Measurements from ENCODE around the gene SLAMF1. TPM values are rescaled to one million over a fixed set of nuclear protein-coding genes. Genes with fewer than 3 reads are reported as not detected.
"Not testable (repeated sequence)": the region's sequence is repeated elsewhere in the genome, so short reads cannot be mapped to it uniquely, and the experiment has no call there.

The SLAMF1 gene
- total RNA-seq, 6 experiments from 2014 or later, result not detected

DNA sequence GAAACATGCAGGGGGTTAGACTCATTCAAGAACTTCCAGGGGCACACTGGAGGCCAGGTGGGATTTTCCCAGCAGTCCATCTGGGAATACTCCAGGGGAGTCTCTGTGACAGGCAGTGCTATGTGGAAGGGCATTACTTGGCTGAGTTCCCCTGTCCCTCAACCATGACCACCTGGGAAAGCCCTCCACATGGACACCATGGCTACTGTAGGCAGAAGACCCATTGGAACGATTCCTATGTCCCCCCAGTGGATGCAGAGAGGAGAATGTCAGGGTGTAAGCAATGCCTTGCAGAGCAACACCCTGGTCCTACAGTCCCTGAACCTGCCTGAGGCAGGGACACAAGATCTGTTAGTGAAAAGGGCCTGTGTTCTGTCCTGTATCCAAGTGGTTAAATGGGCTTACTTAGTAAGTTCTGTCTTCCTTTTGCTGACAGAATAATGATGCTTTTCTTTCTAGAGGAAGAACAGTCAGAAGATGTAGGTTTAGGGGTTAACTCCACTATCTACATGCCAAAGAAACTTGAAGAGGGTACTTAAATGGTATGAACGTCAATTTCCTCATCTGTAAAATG is 13.4 kb downstream of the SLAMF1 start:
- TF ChIP-seq, protein P1, sequence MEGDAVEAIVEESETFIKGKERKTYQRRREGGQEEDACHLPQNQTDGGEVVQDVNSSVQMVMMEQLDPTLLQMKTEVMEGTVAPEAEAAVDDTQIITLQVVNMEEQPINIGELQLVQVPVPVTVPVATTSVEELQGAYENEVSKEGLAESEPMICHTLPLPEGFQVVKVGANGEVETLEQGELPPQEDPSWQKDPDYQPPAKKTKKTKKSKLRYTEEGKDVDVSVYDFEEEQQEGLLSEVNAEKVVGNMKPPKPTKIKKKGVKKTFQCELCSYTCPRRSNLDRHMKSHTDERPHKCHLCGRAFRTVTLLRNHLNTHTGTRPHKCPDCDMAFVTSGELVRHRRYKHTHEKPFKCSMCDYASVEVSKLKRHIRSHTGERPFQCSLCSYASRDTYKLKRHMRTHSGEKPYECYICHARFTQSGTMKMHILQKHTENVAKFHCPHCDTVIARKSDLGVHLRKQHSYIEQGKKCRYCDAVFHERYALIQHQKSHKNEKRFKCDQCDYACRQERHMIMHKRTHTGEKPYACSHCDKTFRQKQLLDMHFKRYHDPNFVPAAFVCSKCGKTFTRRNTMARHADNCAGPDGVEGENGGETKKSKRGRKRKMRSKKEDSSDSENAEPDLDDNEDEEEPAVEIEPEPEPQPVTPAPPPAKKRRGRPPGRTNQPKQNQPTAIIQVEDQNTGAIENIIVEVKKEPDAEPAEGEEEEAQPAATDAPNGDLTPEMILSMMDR (IDR thresholded peaks at IDR 0.05), result no peak
- H3K4me1 Mint-ChIP-seq (ENCODE audit: low read depth), result peaks cover 16% of the 10 kb centered on the region
- H3K27ac Mint-ChIP-seq, result no peak overlapping the region
- no peak for DNase-seq
- no peaks in the 10 kb centered on the region for H3K36me3 Mint-ChIP-seq (ENCODE audit: low read depth)
- no peaks in the 10 kb centered on the region for H3K9me3 Mint-ChIP-seq
- H3K27me3 Mint-ChIP-seq (ENCODE audit: insufficient read depth), result no peaks in the 10 kb centered on the region; the same call in none of the 2 replicates
- no peak overlapping the region for H3K4me3 Mint-ChIP-seq

DNA sequence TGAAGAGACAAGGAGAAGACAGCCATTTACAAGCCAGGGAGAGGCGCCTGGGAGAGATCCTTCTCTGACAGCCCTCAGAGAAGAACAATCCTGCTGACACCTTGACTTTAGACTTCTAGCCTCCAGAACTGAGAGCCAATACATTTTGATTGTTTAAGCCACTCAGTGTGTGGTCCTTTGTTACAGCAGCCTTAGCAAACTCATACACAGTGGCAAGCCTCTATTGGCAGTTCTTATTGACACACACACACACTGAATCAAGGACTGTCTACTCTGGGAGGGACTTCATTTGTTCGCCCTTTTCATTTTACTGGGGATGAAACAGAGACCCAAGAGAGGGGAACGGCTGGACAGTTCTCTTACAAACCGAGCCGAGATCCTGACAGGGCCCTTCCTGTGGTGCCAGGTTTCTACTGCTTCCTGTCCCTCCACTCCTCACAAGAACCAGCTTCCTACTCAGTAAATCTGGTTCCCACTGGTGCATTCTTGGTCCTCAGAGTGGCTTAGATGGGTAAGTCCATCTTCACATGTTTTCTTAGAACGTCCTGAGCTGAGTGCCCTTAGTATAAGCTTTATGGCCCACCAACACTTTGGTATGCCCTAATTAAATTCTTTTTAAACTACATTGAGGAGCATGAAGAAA is 14.7 kb downstream of the SLAMF1 start:
- H3K4me1 Mint-ChIP-seq (ENCODE audit: low read depth), result peaks cover 3% of the 10 kb centered on the region; the same call in 1 of the 2 replicates
- H3K36me3 Mint-ChIP-seq (ENCODE audit: low read depth), result no peaks in the 10 kb centered on the region
- no peaks in the 10 kb centered on the region for H3K9me3 Mint-ChIP-seq
- TF ChIP-seq, protein P1 (IDR thresholded peaks at IDR 0.05), result no peak
- no peaks in the 10 kb centered on the region; the same call in none of the 2 replicates for H3K27me3 Mint-ChIP-seq (ENCODE audit: insufficient read depth)
- H3K27ac Mint-ChIP-seq, result no peak overlapping the region
- no peak overlapping the region for H3K4me3 Mint-ChIP-seq
- no peak for DNase-seq

DNA sequence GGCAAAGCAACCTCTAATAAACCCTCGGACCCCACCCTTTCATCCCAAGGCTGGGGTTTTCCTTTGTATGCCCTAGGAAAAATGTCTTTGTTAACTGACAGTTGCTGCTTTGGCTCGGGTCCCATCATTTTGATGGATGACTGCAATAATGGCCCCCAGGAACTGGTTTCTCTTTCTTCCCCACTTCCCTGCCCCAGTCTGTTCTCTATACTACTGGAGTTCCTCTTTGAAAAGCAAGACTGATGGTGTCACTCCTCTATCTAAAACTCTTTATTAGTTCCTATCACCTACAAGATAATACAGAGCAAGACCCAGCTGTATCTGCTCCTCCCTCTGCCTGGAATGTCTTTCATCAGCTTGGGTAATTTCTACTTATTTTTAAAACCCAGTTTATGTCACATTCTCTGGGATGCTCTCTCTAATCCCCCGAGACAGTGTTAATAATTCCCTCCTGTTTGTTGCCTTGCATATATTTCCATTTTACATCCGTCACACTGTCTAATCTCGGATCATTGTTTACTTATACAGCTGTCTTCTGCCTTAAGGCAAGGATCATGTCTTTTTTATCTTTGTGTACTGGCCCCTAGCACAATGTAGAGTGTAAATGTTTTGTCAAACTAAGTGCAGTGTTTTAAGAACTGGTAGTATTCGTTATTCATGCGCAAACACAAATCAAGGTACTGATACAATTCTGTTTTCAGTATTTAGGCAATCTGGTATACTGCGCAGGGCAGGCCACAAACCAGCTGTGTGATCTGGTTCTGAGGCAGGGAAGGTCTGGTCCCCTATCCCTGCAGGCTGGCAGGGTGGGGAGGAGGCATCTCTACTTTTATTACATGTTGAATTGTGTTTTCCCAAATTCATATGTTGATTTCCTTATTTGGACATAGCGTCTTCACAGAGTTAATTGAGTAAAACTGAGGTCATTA is 16.1 kb downstream of the SLAMF1 start:
- H3K4me3 Mint-ChIP-seq, result no peak overlapping the region
- H3K27ac Mint-ChIP-seq, result no peak overlapping the region
- H3K36me3 Mint-ChIP-seq (ENCODE audit: low read depth), result no peaks in the 10 kb centered on the region
- TF ChIP-seq, protein P1 (IDR thresholded peaks at IDR 0.05), result no peak
- H3K27me3 Mint-ChIP-seq (ENCODE audit: insufficient read depth), result no peaks in the 10 kb centered on the region; the same call in none of the 2 replicates
- no peaks in the 10 kb centered on the region for H3K9me3 Mint-ChIP-seq
- DNase-seq, result no peak
- no peaks in the 10 kb centered on the region for H3K4me1 Mint-ChIP-seq (ENCODE audit: low read depth)

DNA sequence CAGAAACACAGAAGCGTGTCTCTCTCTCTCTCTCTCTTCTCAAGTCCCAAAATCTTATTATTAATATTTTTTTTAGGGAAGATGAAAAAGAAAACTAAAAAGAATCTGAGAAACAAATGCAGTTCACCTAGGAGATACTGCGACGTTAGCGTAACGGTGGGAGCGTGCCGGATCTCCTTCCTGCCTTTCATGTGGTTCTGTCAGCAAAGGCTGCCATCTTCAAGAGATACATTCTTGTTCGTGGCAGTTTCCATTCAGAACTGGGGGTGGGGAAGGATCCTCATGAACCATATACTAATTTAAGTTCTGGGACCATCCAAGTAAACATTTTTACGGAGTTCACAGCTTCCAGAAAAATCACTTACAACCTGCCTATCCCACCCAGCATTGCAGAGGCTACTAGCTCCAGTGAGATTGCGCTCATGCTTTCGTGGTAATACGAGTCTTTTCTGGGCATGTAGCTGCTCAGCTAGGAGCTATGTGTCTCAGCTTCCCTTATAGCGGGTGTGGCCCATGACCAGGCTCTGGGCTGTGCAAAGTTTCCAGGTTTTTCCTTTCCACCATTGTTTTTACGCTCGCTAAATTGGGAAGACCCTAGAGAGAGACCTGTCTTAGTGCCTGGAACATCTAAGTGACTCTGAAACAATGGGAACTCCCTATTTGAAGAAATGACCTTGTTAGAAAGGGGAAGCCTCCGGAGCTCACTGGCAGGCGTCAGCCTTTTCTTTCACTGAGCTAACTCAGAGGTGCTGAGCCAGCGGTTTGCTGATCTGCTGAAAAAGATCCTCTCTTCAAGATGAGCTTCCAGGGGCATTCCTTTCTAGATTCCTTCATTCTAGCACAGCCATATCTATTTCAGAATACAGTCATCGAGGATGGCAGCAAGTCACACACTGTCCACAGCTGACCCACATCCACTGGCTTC is 17.3 kb downstream of the SLAMF1 start:
- Mint-ChIP-seq H3K27me3 (ENCODE audit: insufficient read depth) (no peaks in the 10 kb centered on the region; the same call in none of the 2 replicates), H3K27ac (no peak overlapping the region), H3K9me3 (no peaks in the 10 kb centered on the region), H3K36me3 (ENCODE audit: low read depth) (no peaks in the 10 kb centered on the region), H3K4me1 (ENCODE audit: low read depth) (no peaks in the 10 kb centered on the region), H3K4me3 (no peak overlapping the region)
- DNase-seq, result no peak
- TF ChIP-seq, protein P1 (IDR thresholded peaks at IDR 0.05), result no peak

DNA sequence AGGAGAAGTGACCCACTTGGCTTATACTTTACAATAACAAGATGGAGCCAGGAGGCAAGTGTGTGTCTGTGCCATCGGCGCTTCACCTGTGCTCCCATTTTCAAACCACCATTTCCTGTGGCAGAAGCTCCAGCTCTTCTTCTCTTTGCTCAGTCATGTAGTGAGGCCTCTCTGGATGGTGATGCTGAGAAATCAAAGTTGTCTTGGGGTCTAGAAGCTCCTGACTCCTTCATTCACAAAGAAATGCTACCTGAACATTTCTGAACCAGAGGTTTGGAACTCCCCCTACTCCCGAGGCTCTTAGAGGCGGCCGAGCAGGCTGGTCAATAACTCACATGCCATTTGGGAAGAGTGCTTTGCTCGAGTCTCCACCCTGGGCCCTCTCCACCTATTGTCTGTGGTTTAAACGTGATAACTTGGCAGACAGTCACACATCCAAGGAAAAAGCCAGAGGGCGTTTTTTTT is 18.0 kb downstream of the SLAMF1 start:
- no peaks in the 10 kb centered on the region for H3K9me3 Mint-ChIP-seq
- H3K4me3 Mint-ChIP-seq, result no peak overlapping the region
- TF ChIP-seq, protein P1 (IDR thresholded peaks at IDR 0.05), result no peak
- H3K27me3 Mint-ChIP-seq (ENCODE audit: insufficient read depth), result no peaks in the 10 kb centered on the region; the same call in none of the 2 replicates
- no peak overlapping the region for H3K27ac Mint-ChIP-seq
- no peaks in the 10 kb centered on the region for H3K4me1 Mint-ChIP-seq (ENCODE audit: low read depth)
- DNase-seq, result no peak
- H3K36me3 Mint-ChIP-seq (ENCODE audit: low read depth), result no peaks in the 10 kb centered on the region

DNA sequence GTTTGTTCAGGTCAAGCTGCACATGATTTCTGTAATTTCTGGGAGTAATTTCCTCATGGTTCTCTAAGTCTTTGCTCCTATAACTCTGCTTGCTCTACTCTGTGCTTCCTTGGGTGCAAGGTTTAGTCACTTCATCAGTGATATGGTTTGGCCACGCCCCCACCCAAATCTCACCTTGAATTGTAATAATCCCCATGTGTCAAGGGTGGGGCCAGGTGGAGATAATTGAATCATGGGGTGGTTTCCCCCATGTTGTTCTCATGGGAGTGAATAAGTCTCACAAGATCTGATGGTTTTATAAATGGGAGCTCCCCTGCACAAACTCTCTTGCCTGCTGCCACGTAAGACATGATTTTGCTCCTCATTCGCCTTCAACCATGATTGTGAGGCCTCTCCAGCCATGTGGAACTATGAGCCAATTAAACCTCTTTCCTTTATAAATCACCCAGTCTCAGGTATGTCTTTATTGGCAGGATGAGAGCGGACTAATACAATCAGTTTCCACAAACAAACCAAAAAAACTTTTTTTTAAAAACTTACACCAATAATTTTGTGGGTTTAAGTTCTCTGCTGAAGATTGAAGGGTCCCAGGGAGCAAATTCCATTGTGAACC is 19.1 kb downstream of the SLAMF1 start:
- H3K36me3 Mint-ChIP-seq (ENCODE audit: low read depth); H3K27me3 Mint-ChIP-seq (ENCODE audit: insufficient read depth); H3K9me3 Mint-ChIP-seq; H3K4me1 Mint-ChIP-seq (ENCODE audit: low read depth); H3K4me3 Mint-ChIP-seq; DNase-seq; H3K27ac Mint-ChIP-seq: not testable (repeated sequence)
